NCI-H1436 (cell line): Measurements from ENCODE around the gene ACMSD.

Experiments
- DNase-seq: peaks from one replicate; lab custom pipeline; 2025; lab: John Stamatoyannopoulos, UW

Gene ACMSD

DNA sequence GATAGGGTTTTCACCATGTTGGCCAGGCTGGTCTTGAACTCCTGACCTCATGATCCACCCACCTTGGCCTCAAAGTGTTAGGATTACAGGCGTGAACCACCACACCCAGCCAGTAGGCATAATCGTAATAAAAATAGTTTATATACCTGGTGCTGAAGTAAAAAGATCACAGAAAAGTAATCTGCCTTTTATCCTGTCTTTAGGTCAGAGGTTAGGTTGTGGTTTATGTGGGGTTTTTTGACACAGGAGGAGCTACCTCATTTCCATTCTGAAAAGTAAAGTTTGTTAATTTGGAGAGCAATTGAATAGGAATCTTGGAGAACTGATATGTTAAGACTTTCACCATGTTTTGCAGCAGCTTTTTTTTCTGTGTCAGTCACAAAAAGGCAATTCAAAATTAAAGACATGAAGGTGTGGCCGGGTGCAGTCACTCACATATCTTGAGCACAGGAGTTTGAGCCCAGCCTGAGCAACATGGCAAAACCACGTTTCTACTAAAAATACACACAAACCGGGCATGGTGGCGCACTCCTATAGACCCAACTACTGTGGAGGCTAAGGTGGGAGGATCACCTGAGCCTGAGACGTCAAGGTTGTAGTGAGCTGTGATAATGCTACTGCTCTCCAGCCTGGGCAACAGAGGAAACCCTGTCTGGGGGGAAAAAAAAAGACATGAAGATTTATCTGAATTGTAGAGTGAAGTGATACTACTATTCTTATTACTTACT, 111.7 kb downstream of the ACMSD start:
- DNase-seq, result no peak

DNA sequence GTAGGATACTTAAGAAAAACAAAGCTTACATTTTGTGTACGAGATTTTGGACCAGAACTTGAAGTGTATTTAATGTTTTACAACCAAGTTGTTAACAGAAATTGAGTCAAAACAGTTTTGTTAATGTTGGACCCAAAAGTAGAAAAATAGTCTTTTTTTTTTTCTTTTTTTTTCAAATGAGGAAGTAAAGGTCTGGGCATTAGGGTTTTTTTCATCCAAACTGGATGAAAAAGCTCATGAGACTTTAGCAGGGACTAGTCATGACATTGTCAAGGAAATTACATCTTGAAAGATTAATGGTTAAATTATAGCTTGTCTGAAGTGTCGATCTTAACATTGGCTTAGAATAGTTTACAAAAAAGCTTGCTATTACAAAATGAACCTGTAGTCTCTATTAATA, 112.5 kb downstream of the ACMSD start:
- DNase-seq, result no peak
